HG02763 (cell line): ENCODE measurements around the gene LETMD1.
"Not testable (repeated sequence)": the region's sequence is repeated elsewhere in the genome, so short reads cannot be mapped to it uniquely, and the experiment has no call there.

ENCODE experiments used
- ATAC-seq: cut with Tn5 transposase; IDR thresholded peaks from one replicate; pipeline ENCODE4 v1.9.1; 2021; ENCODE audit warnings: mild to moderate bottlenecking, moderate library complexity; ENCODE audit not compliant: unreplicated experiment

LETMD1 gene

DNA sequence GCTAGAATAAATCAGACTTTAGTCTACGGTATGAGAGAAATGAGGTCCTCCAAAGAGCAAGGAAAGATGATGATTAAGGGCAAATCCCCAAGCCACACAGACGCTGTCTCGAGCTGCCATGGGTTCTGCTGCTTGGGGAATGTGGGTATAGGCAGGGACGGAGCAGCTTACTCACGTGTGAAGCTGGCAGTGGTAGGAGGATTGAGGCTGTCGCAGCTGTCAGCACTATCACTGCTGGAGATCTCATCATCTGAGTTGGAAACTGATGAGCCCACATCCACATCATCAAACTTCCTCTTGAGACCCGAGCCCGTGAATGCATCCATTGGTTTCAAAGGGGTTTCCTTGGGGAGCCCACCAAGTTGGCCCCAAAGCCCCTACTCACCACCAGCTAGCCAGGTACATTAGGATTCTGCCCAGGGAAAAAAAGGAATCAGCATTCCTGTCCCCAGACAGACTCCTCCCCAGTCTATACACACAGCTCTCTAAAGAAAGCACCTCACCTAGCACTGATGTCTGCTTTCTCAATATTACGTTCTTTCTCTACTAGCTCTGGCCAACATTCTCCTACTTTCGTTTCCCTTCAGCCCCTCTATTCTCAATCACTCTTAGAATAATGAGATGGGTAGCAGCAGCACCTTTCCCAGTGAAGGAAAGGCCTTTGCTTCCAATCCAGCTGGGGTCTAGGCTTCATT is 28.3 kb downstream of the LETMD1 start:
- no peak for ATAC-seq

DNA sequence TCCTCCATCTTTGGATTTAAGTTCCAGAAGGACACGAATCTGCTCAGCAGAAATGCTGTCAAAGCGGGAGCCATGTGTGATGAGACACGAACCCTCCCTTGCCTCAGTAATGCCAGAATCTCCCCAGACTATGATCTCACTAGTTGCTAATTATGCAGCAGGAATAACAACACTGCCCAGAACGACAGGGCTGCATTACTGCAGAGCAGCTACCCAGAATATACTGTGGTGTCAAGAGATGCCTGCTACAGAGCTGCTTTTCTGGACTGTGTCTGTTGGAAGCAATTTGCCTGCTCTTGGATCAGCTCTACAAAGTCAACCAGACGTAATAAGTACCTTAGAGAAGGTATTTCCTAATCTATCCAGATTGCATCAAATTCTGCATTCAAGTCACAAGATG is 29.8 kb downstream of the LETMD1 start:
- no peak for ATAC-seq

DNA sequence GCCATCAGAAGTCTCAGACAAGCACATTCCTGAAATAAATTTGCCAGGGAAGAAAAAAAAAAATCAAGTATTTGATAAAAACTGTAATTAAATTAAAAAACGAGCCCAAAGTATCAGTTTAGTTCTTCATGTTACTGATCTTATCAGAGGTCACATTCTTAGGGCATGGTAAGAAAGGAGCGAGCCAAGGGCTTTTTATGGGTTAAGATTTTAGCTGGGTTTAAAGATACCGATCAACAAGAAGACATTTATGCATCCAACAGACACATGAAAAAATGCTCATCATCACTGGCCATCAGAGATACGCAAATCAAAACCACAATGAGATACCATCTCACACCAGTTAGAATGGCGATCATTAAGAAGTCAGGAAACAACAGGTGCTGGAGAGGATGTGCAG is 30.2 kb downstream of the LETMD1 start:
- not testable (repeated sequence) for ATAC-seq

DNA sequence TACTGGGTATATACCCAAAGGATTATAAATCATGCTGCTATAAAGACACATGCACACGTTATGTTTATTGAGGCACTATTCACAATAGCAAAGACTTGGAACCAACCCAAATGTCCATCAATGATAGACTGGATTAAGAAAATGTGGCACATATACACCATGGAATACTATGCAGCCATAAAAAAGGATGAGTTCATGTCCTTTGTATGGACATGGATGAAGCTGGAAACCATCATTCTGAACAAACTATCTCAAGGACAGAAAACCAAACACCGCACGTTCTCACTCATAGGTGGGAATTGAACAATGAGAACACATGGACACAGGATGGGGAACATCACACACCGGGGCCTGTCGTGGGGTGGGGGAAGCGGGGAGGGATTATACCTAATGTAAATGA is 30.7 kb downstream of the LETMD1 start:
- ATAC-seq: not testable (repeated sequence)

DNA sequence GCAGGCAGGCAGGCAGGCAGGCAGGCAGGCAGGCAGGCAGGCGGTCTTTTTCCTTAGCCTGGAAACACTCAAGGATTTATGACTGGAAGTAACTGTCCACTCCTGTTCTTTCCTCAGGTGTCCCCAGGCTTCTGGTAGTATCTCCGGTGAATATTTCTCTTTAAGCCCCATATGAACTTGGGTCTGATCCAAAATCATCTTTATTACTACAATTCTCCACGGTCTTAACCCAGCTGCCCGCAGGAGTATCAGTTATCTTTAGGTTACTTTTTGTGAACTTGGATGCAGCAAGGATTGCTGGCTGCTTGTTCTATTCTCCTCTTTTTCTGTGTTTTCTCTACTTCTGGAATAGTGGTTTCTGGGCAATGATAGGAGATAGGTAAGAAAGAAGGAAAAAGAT is 32.0 kb downstream of the LETMD1 start:
- no peak for ATAC-seq

DNA sequence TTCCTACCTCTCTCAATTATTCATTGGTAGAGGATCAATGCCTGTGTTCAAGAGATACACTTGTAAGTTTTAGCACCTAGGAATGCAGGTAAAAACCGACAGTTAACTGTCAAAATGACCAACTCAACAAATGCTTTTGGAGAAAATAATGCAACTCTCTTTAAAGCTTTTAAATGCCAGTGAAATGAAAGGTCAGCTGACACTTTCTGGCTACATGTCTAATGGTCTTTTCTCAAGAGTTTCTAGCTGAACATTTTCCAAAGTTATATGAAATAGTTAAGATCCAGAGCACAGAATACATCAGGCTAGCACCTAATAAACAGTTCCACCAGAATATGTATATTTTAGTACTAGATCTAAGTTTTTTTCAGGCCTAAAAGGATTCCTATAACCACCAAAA is 33.3 kb downstream of the LETMD1 start:
- no peak for ATAC-seq

DNA sequence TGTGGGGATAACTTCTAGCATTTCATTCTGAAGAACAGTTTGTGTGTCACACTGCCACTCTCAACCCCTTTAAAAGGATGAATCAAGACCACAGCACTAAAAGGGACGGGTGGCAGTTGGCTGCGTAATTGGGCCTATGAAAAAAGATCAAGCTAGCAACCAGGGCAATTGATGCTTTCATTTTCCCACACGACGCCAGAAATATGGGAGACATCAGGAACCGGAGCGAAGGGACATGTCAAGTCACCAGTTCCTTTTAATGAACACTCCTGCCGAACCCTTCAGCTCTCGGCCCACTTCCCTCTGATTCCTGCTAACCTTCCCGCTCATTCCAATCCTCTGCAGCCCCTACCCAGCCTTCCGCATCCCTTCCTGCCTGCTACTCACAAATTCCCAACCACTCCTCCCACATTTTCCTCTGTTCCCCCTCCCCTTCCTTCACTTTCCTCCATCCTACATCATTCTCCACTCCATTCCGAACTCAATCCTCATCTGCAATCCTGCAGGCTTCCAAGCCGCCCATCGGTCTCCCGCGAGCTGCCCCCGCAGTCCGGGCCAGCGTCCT is 34.5 kb downstream of the LETMD1 start:
- ATAC-seq: no peak

DNA sequence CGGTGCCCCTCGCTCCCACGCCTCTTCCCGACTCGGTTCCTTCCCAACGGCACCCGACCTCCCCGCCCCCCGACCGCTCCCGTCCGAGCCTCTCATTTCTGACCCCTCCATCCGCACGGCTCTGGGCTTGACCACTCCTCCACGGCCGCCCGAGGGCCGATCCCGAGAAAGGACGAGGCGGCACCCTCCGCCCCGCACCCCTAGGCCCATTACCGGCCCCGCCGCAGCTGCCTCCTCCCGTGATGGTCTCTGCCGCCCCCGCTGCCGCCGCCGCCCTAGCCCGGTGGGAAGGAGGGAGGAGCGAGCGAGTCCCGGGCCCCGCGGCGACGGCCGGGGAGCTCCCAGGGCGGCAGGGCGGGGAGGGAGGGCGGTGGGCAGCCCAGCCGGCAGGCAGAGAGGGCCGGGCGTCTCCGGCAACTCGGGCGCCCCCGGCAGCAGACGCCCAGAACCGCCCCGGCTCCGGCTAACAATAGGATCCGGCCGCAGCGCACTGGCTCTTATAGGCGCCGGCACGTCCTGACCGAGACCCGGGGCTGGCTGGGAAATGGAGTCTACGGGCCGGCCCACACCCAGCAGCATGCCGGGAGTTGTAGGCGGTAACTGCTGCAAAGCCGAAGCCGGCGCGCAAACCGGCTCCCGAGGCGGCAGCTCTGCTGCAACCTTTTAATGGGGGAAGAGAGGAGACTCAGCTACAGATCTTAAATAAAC is 35.2 kb downstream of the LETMD1 start, which contains the start of gene CSRNP2:
Gene CSRNP2 (minus strand): TSS at position 471 of the 708 bp plus-strand sequence. CDS start 7,035 bp downstream, outside the sequence.
- peak; percentile 96 for ATAC-seq

DNA sequence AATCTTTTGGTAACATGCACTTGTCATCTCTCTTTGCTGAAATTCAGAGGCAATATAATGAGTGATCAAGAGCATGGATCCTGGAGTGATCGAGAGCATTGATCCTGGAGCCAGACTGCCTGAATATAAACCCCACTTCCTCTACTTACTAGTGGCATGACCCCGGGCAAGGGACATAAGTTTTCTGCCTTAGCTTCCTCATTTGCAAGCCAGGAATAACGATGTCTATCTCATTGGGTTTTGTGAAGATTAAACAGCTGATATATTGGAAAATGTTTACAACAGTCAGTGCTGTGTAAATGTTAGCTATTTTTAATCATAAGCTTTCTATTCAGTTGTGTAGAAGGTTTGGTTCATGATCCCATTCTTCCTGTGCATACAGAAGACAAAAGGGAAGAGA is 37.6 kb downstream of the LETMD1 start:
- ATAC-seq: no peak

DNA sequence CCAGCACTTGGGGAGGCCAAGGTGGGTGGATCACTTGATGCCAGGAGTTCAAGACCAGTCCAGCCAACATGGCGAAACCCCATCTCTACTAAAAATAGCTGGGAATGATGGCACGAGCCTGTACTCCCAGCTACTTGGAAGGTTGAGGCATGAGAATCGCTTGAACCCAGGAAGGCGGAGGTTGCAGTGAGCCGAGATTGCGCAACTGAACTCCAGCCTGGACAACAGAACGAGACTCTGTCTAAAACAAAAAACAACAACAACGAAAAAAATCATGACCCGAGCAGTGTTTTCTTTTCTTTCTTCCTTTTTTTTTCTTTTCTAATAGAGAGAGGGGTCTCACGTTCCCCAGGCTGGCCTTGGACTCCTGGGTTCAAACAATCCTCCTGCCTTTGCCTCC is 38.8 kb downstream of the LETMD1 start:
- no peak for ATAC-seq

DNA sequence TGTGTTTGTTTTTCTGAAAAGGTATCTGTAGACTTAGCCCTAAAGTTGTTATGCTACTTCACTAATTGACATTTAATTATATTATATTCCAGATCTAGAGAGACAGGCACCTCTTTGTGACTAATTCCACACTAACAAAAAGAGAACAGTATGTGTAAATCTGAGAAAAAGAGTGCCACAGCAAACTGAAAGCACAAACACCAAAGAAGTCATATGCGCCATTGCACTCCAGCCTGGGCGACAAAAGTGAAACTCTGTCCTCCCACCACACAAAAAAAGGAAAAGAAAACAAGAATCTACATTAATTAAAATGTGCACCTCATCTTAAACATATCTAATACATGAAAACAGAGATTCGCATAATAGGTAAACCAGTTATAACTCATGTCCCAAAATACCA is 39.7 kb downstream of the LETMD1 start:
- ATAC-seq: no peak

DNA sequence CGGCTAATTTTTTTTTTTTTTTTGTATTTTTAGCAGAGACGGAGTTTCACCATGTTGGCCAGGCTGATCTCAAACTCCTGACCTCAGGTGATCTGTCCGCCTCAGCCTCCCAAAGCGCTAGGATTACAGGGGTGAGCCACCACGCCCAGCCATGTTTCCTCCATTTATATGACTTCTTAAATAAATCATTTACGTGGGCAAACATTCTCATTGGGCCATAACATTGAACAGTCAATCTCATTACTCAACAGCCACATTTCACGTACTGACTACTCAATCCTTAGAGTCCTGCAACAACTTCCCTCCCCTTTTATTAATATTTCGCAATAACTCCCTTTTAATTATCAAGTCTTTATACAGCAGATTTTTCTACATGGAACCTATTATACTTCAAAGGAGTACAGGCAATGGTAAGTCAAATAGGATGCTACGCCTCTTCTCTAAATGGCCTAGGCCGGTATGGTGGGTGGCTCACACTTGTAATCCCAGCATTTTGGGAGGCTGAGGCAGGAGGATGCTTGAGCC is 42.6 kb downstream of the LETMD1 start:
- ATAC-seq: no peak

DNA sequence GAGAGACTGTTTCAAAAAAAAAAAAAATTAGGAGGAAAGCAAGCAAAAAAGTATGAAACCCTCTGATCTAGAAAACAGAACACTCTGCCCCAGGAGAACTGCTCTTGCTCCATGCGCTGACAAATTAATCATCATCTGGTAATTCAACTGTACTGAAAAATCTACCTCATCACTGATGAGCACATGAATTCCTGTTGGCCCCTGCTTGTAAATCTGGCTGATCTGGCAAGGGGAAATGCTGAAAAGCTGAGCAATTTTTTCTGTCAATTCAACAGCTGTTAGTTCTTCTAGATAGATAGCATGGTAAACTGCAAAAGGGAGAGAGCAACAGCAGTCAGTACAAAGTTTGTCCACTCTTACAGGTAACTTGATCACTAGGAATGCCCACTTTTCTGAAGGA is 50.5 kb downstream of the LETMD1 start:
- ATAC-seq: no peak

DNA sequence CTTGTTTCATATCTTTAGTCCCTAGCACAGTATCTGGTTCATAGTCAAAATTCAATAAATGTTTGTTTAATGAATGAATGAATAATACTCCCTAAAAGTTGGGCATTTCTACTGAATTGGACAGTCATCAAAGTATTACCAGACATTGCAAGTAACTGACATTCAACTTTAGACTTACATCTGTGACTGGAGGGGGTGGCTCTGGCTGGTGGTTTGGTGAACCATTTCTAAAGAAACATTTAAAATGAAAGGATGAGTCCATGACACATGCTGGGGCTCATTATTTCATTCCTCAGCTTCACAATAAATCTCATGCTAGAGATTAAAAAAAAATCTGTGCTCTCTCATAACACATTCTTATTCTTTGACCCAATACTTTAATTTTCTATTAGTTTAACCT is 55.9 kb downstream of the LETMD1 start:
- no peak for ATAC-seq

DNA sequence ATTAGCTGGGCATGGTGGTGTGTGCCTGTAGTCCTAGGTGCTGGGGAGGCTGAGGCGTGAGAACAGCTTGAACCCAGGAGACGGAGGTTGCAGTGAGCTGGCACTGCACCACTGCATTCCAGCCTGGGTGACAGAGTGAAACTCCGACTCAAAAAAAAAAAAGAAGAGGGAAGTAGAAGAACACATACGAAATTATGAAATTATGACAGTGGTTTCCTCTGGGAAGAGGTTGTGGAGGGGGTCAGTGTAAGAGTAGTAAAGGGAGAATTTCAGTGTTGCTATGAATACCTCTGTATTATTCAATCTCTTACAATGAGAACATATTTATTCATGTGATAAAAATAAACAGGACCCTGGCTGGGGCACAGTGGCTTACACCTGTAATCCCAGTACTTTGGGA is 60.0 kb downstream of the LETMD1 start:
- ATAC-seq: no peak
